Measurements from ENCODE around the gene CTNND2.

DNA sequence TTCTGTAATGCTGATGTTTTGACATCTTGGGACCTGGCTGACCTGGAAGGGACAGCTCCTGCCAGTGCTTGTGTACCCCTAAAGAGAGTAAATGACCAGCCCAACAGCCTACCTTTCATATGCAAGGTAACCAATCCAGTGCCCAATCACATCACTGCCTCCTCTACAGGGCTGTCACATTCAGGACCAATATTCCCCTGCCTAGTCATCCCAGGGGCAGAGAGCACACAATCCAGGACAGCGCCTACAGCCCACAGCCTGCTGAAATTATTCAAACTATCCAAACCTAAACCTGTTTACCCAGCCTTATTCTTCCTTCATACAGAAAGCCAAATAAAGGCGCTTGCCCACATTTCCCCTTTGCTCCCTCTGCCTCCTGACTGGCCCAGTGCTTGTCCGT, 284.1 kb downstream of the CTNND2 start:
- TF ChIP-seq, protein P1, sequence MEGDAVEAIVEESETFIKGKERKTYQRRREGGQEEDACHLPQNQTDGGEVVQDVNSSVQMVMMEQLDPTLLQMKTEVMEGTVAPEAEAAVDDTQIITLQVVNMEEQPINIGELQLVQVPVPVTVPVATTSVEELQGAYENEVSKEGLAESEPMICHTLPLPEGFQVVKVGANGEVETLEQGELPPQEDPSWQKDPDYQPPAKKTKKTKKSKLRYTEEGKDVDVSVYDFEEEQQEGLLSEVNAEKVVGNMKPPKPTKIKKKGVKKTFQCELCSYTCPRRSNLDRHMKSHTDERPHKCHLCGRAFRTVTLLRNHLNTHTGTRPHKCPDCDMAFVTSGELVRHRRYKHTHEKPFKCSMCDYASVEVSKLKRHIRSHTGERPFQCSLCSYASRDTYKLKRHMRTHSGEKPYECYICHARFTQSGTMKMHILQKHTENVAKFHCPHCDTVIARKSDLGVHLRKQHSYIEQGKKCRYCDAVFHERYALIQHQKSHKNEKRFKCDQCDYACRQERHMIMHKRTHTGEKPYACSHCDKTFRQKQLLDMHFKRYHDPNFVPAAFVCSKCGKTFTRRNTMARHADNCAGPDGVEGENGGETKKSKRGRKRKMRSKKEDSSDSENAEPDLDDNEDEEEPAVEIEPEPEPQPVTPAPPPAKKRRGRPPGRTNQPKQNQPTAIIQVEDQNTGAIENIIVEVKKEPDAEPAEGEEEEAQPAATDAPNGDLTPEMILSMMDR (IDR thresholded peaks at IDR 0.05) = no peak
- no peak for TF ChIP-seq POLR2A (IDR thresholded peaks at IDR 0.05)
